HepG2 (cell line): ENCODE data around the gene BLMH. TPM values are rescaled to one million over a fixed set of nuclear protein-coding genes. Genes with fewer than 3 reads are reported as not detected.

Source experiments
- ADNP ChIP-seq: sonication (generic); formaldehyde crosslinking; IDR thresholded peaks from 2 replicates; pipeline ENCODE4 v1.4.0; 2020; ENCODE audit warnings: missing genetic modification reagents
- BORCS8-MEF2B ChIP-seq: sonication (generic); formaldehyde crosslinking; IDR thresholded peaks from 2 replicates; pipeline ENCODE4 v1.8.0; 2022; ENCODE audit warnings: mild to moderate bottlenecking, missing genetic modification reagents
- ETV5 ChIP-seq: IDR thresholded peaks from 2 replicates; pipeline ENCODE4 v1.6.1; 2018; ENCODE audit warnings: missing biosample characterization, missing genetic modification reagents, inconsistent platforms, borderline replicate concordance
- GFI1 ChIP-seq: sonication (generic); formaldehyde crosslinking; IDR thresholded peaks from 2 replicates; pipeline ENCODE4 v1.5.0; 2020; ENCODE audit warnings: missing genetic modification reagents, mild to moderate bottlenecking, borderline replicate concordance
- SP4 ChIP-seq: sonication (generic); formaldehyde crosslinking; IDR thresholded peaks from 2 replicates; pipeline ENCODE4 v1.8.1; 2023; ENCODE audit warnings: mild to moderate bottlenecking, missing genetic modification reagents
- TBL1XR1 ChIP-seq: fragments of 150-350 bp; IDR thresholded peaks from 2 replicates; pipeline ENCODE4 v1.6.1; 2014; ENCODE audit warnings: borderline replicate concordance, low read length; ENCODE audit not compliant: partially characterized antibody
- ZBTB7B ChIP-seq: sonication (generic); formaldehyde crosslinking; IDR thresholded peaks from 2 replicates; pipeline ENCODE4 v1.4.0; 2020; ENCODE audit warnings: missing genetic modification reagents
- ZFP36 ChIP-seq: fragments of 150-350 bp; IDR thresholded peaks from 2 replicates; pipeline ENCODE4 v1.6.1; 2018; ENCODE audit warnings: borderline replicate concordance, low read length, low read depth; ENCODE audit not compliant: partially characterized antibody
- ZFX ChIP-seq: sonication (generic); formaldehyde crosslinking; IDR thresholded peaks from 2 replicates; pipeline ENCODE4 v1.4.0; 2020; ENCODE audit warnings: mild to moderate bottlenecking, low read depth, missing genetic modification reagents, moderate library complexity
- polyA plus RNA-seq, 8 experiments: library from polyadenylated mRNA; depleted of rRNA in 3 of 8; stranded (reverse) in 7 of 8; unstranded in 1 of 8; fragments of >200 nt; fragmentation: Illumina TruSeq in 4 of 8; extraction: Trizol in 4 of 8; gene quantifications; 2 replicates each; pipeline versions ENCODE4 v1.2.1 to v1.2.3, GENCODE V29; 2011 to 2016; ENCODE audit warnings: low read depth in 4 of 8, missing spikeins in 1 of 8, mixed read lengths in 1 of 8; ENCODE audit not compliant: insufficient read depth in 1 of 8
- total RNA-seq, 5 experiments: library from RNA; depleted of rRNA; stranded (reverse); fragments of >200 nt; fragmentation: Illumina TruSeq; extraction: Trizol; gene quantifications; 2 replicates each; pipeline ENCODE4 v1.2.3, GENCODE V29; 2016; ENCODE audit warnings: low read depth in 1 of 5
- TF ChIP-seq, protein P1 (sequence below): sonication (generic); formaldehyde crosslinking; IDR thresholded peaks from 2 replicates; pipeline ENCODE4 v1.5.1; 2020; ENCODE audit warnings: mild to moderate bottlenecking, missing genetic modification reagents
- TF ChIP-seq, protein P2 (sequence below): sonication (generic); formaldehyde crosslinking; IDR thresholded peaks from 2 replicates; pipeline ENCODE4 v1.5.0; 2020; ENCODE audit warnings: mild to moderate bottlenecking, low read depth, missing genetic modification reagents, borderline replicate concordance
- TF ChIP-seq, protein P3 (sequence below): sonication (generic); formaldehyde crosslinking; IDR thresholded peaks from 2 replicates; pipeline ENCODE4 v1.5.0; 2020; ENCODE audit warnings: mild to moderate bottlenecking, missing genetic modification reagents, borderline replicate concordance

The BLMH gene
- total and polyA plus RNA-seq, 2 of the 13 experiments (the other 11 are each of a cell fraction or from before 2014, with no cell fraction given) = 12.1 to 41.0 TPM

DNA sequence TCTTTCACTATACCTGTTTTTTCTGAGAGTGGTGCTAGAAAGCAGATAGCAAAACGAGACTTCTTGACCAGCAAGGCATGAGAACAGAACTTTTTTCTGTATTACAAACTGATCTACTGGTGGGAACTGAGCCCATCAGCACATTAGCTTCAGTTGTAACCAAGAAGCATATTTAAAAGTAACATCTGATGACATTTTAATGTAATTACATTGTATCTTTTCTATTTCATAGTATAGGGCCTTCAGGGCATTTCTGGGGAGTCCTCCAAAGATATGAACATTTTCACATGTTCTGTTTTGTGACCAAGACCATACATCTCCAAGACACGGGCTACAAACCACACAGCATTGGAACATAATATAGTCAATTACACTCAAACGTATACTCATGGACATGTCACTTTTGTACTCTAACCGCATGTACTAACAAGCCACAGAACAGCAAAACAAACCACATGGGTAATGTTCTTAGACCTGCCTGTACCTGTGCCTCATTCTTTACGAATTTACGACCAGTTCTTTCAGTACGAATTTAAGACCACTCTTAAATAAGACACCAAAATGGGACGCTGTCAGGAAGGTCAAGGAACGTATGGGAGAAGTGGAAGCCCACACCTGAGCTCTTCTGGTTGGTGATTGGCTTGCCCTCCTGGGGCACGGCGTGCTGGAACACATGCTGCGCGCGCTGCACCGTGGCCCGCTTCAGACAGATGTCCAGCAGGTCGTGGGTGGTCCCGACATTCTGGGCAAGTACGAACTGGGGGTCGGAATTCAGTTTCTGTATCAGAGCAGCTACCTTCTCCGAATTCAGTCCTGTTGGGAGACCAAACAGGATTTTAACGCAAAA, 825 bp downstream of the BLMH start (continued):
- no peak for TF ChIP-seq ADNP (CRISPR knock-in tag)
- 0 out of 2 replicates have a peak, but pooled peaks have one; percentile 40 for TF ChIP-seq ZBTB7B (CRISPR knock-in tag)
- TF ChIP-seq, protein P1, sequence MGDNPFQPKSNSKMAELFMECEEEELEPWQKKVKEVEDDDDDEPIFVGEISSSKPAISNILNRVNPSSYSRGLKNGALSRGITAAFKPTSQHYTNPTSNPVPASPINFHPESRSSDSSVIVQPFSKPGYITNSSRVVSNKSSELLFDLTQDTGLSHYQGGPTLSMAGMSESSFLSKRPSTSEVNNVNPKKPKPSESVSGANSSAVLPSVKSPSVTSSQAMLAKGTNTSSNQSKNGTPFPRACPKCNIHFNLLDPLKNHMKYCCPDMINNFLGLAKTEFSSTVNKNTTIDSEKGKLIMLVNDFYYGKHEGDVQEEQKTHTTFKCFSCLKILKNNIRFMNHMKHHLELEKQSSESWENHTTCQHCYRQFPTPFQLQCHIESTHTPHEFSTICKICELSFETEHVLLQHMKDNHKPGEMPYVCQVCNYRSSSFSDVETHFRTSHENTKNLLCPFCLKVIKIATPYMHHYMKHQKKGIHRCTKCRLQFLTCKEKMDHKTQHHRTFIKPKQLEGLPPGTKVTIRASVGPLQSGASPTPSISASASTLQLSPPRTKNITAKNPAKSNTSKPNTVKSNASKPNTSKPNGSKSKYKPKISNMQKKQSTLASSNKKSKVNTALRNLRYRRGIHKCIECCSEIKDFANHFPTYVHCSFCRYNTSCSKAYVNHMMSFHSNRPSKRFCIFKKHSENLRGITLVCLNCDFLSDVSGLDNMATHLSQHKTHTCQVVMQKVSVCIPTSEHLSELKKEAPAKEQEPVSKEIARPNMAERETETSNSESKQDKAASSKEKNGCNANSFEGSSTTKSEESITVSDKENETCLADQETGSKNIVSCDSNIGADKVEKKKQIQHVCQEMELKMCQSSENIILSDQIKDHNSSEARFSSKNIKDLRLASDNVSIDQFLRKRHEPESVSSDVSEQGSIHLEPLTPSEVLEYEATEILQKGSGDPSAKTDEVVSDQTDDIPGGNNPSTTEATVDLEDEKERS (CRISPR knock-in tag) = no peak
- TF ChIP-seq BORCS8-MEF2B = no peak; the same call in none of the 2 replicates
- TF ChIP-seq ZFX (CRISPR knock-in tag) = no peak
- TF ChIP-seq GFI1 (CRISPR knock-in tag) = no peak
- TF ChIP-seq, protein P2, sequence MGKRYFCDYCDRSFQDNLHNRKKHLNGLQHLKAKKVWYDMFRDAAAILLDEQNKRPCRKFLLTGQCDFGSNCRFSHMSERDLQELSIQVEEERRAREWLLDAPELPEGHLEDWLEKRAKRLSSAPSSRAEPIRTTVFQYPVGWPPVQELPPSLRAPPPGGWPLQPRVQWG (CRISPR knock-in tag) = 0 out of 2 replicates have a peak, but pooled peaks have one; percentile 54
- no peak for TF ChIP-seq ETV5 (CRISPR knock-in tag)
- TF ChIP-seq SP4 = no peak
- TF ChIP-seq ZFP36 = no peak
- TF ChIP-seq TBL1XR1 = no peak
- TF ChIP-seq, protein P3, sequence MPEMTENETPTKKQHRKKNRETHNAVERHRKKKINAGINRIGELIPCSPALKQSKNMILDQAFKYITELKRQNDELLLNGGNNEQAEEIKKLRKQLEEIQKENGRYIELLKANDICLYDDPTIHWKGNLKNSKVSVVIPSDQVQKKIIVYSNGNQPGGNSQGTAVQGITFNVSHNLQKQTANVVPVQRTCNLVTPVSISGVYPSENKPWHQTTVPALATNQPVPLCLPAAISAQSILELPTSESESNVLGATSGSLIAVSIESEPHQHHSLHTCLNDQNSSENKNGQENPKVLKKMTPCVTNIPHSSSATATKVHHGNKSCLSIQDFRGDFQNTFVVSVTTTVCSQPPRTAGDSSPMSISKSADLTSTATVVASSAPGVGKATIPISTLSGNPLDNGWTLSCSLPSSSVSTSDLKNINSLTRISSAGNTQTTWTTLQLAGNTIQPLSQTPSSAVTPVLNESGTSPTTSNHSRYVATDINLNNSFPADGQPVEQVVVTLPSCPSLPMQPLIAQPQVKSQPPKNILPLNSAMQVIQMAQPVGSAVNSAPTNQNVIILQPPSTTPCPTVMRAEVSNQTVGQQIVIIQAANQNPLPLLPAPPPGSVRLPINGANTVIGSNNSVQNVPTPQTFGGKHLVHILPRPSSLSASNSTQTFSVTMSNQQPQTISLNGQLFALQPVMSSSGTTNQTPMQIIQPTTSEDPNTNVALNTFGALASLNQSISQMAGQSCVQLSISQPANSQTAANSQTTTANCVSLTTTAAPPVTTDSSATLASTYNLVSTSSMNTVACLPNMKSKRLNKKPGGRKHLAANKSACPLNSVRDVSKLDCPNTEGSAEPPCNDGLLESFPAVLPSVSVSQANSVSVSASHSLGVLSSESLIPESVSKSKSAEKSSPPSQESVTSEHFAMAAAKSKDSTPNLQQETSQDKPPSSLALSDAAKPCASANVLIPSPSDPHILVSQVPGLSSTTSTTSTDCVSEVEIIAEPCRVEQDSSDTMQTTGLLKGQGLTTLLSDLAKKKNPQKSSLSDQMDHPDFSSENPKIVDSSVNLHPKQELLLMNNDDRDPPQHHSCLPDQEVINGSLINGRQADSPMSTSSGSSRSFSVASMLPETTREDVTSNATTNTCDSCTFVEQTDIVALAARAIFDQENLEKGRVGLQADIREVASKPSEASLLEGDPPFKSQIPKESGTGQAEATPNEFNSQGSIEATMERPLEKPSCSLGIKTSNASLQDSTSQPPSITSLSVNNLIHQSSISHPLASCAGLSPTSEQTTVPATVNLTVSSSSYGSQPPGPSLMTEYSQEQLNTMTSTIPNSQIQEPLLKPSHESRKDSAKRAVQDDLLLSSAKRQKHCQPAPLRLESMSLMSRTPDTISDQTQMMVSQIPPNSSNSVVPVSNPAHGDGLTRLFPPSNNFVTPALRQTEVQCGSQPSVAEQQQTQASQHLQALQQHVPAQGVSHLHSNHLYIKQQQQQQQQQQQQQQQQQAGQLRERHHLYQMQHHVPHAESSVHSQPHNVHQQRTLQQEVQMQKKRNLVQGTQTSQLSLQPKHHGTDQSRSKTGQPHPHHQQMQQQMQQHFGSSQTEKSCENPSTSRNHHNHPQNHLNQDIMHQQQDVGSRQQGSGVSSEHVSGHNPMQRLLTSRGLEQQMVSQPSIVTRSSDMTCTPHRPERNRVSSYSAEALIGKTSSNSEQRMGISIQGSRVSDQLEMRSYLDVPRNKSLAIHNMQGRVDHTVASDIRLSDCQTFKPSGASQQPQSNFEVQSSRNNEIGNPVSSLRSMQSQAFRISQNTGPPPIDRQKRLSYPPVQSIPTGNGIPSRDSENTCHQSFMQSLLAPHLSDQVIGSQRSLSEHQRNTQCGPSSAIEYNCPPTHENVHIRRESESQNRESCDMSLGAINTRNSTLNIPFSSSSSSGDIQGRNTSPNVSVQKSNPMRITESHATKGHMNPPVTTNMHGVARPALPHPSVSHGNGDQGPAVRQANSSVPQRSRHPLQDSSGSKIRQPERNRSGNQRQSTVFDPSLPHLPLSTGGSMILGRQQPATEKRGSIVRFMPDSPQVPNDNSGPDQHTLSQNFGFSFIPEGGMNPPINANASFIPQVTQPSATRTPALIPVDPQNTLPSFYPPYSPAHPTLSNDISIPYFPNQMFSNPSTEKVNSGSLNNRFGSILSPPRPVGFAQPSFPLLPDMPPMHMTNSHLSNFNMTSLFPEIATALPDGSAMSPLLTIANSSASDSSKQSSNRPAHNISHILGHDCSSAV (CRISPR knock-in tag) = no peak
